Measurements from ENCODE around the gene ITIH4. TPM values are rescaled to one million over a fixed set of nuclear protein-coding genes. Genes with fewer than 3 reads are reported as not detected.

ITIH4 gene
- total RNA-seq, 1 experiment from 2014 or later, result 1.5 TPM

DNA sequence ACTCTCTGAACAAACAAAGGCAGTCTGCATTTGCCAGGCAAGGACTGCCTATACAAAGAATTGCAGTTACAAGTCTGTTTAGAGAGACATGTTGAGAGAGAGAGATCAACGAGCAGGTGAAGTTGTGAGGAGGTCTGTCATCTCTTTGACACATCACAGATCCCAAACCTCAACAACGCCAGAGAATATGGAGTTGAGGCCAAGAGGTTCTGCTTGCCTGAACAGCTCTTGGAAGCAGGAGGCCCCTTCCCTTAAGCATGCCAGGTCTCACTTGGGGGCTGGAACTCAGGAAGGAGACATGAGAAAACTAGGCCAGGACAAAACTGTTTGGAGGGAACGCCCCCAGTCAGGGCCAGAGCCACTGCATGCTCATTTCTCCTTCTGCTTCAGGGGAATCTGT, 26.7 kb upstream of the ITIH4 start:
- in situ Hi-C loops (cut with HindIII; ENCODE audit: low pct_unique_long_range_greater_than_20kb, low sequenced_read_pairs) (no loop called here), intact Hi-C loops (cut with micrococcal nuclease; ENCODE audit: unreplicated experiment) (no loop called here)
- POLR2A ChIA-PET, result no interaction called here
- CTCF ChIA-PET, result no interaction called here
- Histone ChIP-seq H3K4me3 (ENCODE audit: low read depth in 2 of 2, low read length in 2 of 2) (no peak overlapping the region), H3K36me3 (ENCODE audit: control insufficient read depth, insufficient read depth, low read length) (no peaks in the 10 kb centered on the region), H3K27ac (ENCODE audit: low read length) (no peak overlapping the region), H3K4me1 (ENCODE audit: control insufficient read depth, insufficient read depth, low read length) (no peaks in the 10 kb centered on the region), H3K27me3 (ENCODE audit: control insufficient read depth, insufficient read depth, low read length) (no peaks in the 10 kb centered on the region), H3K9me3 (ENCODE audit: control insufficient read depth, insufficient read depth, low read depth, low read length) (no peaks in the 10 kb centered on the region)
- ATAC-seq (no peak), DNase-seq (ENCODE audit: low read depth, low spot score) (no peak)
- no TSS peak for BruUV-seq (replicated peaks)
- no peak for TF ChIP-seq POLR2AphosphoS5 (IDR thresholded peaks at IDR 0.05; ENCODE audit: low read depth, low read length)
- TF ChIP-seq, protein P1, sequence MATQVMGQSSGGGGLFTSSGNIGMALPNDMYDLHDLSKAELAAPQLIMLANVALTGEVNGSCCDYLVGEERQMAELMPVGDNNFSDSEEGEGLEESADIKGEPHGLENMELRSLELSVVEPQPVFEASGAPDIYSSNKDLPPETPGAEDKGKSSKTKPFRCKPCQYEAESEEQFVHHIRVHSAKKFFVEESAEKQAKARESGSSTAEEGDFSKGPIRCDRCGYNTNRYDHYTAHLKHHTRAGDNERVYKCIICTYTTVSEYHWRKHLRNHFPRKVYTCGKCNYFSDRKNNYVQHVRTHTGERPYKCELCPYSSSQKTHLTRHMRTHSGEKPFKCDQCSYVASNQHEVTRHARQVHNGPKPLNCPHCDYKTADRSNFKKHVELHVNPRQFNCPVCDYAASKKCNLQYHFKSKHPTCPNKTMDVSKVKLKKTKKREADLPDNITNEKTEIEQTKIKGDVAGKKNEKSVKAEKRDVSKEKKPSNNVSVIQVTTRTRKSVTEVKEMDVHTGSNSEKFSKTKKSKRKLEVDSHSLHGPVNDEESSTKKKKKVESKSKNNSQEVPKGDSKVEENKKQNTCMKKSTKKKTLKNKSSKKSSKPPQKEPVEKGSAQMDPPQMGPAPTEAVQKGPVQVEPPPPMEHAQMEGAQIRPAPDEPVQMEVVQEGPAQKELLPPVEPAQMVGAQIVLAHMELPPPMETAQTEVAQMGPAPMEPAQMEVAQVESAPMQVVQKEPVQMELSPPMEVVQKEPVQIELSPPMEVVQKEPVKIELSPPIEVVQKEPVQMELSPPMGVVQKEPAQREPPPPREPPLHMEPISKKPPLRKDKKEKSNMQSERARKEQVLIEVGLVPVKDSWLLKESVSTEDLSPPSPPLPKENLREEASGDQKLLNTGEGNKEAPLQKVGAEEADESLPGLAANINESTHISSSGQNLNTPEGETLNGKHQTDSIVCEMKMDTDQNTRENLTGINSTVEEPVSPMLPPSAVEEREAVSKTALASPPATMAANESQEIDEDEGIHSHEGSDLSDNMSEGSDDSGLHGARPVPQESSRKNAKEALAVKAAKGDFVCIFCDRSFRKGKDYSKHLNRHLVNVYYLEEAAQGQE (IDR thresholded peaks at IDR 0.05; ENCODE audit: insufficient read depth in 1 of 2, low read depth in 2 of 2, low read length in 1 of 2), result no peak

DNA sequence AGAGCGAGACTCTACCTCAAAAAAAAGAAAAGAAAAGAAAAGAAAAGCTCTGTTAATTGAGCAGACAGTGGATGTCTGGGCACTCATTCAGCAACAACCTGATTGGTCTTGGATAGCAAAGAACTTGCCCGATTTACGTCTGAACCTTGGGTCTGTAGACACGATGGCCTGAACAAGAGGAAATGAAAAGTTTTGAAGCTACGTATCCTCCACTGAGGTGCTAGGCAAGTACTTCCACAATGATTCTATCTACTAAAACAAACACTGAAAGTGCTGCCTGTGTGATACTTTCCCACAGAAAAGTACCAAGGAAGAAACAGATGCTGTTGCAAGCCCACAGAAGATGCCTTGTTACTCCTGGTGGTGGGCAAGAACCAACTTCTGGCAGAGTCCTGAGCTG, 26.2 kb upstream of the ITIH4 start:
- no peaks in the 10 kb centered on the region for H3K4me1 ChIP-seq (ENCODE audit: control insufficient read depth, insufficient read depth, low read length)
- POLR2A ChIA-PET, result interaction anchor here (0.7 kb wide), 1 partner anchor 271 kb away, joined by 4 read pairs; no protein-coding TSS in a partner anchor
- H3K9me3 ChIP-seq (ENCODE audit: control insufficient read depth, insufficient read depth, low read depth, low read length), result no peaks in the 10 kb centered on the region
- no peaks in the 10 kb centered on the region for H3K27me3 ChIP-seq (ENCODE audit: control insufficient read depth, insufficient read depth, low read length)
- no peak overlapping the region for H3K27ac ChIP-seq (ENCODE audit: low read length)
- TF ChIP-seq TCF7L2 (IDR thresholded peaks at IDR 0.05; ENCODE audit: low read depth, low read length) (no peak), POLR2AphosphoS5 (IDR thresholded peaks at IDR 0.05; ENCODE audit: low read depth, low read length) (no peak), SIN3A (IDR thresholded peaks at IDR 0.05; ENCODE audit: borderline replicate concordance, insufficient read depth, low read depth, low read length) (no peak)
- TF ChIP-seq, protein P1 (IDR thresholded peaks at IDR 0.05; ENCODE audit: insufficient read depth in 1 of 2, low read depth in 2 of 2, low read length in 1 of 2), result no peak
- TF ChIP-seq, protein P2, sequence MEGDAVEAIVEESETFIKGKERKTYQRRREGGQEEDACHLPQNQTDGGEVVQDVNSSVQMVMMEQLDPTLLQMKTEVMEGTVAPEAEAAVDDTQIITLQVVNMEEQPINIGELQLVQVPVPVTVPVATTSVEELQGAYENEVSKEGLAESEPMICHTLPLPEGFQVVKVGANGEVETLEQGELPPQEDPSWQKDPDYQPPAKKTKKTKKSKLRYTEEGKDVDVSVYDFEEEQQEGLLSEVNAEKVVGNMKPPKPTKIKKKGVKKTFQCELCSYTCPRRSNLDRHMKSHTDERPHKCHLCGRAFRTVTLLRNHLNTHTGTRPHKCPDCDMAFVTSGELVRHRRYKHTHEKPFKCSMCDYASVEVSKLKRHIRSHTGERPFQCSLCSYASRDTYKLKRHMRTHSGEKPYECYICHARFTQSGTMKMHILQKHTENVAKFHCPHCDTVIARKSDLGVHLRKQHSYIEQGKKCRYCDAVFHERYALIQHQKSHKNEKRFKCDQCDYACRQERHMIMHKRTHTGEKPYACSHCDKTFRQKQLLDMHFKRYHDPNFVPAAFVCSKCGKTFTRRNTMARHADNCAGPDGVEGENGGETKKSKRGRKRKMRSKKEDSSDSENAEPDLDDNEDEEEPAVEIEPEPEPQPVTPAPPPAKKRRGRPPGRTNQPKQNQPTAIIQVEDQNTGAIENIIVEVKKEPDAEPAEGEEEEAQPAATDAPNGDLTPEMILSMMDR (IDR thresholded peaks at IDR 0.05), result no peak
- intact Hi-C loops (cut with micrococcal nuclease; ENCODE audit: unreplicated experiment), result no loop called here
- CTCF ChIA-PET, result no interaction called here
- H3K4me3 ChIP-seq (ENCODE audit: low read depth in 2 of 2, low read length in 2 of 2), result no peak overlapping the region
- DNase-seq (ENCODE audit: low read depth, low spot score), result no peak
- ATAC-seq, result no peak
- in situ Hi-C loops (cut with HindIII; ENCODE audit: low pct_unique_long_range_greater_than_20kb, low sequenced_read_pairs), result no loop called here
- BruUV-seq (replicated peaks), result no TSS peak
- H3K36me3 ChIP-seq (ENCODE audit: control insufficient read depth, insufficient read depth, low read length), result no peaks in the 10 kb centered on the region
